Activated B cell treated with CpG ODN at 0.5 μM for 24 hours (primary cell): ENCODE results near the gene PRPH. TPM values are rescaled to one million over a fixed set of nuclear protein-coding genes. Genes with fewer than 3 reads are reported as not detected.
"Not testable (repeated sequence)": the region's sequence is repeated elsewhere in the genome, so short reads cannot be mapped to it uniquely, and the experiment has no call there.

Experiments used
- ATAC-seq: fragments of 200-7000 bp; cut with Tn5 transposase; one replicate; pipeline ENCODE4 v1.10.0; 2021; ENCODE audit warnings: low read depth, mild to moderate bottlenecking, moderate library complexity
- CTCF ChIA-PET: fragments of 350-600 bp; sonication (Branson Sonifier 250); formaldehyde crosslinking; loops from one replicate; lab custom pipeline; 2021; ENCODE audit warnings: antibody characterized with exemption; lab: Charles Lee
- POLR2A ChIA-PET: fragments of 350-600 bp; sonication (Branson Sonifier 250); formaldehyde crosslinking; loops from one replicate; lab custom pipeline; 2021; ENCODE audit warnings: antibody characterized with exemption; lab: Charles Lee
- DNase-seq: peaks from one replicate; pipeline ENCODE4 v3.0.0; 2022
- H3K27ac Mint-ChIP-seq: one replicate; pipeline ENCODE4 v1.8.0; 2020; ENCODE audit warnings: mixed read lengths
- H3K27me3 Mint-ChIP-seq: one replicate; pipeline ENCODE4 v1.8.0; 2021; ENCODE audit warnings: mixed read lengths
- H3K36me3 Mint-ChIP-seq: one replicate; pipeline ENCODE4 v1.8.0; 2021; ENCODE audit warnings: low read depth, mixed read lengths
- H3K4me1 Mint-ChIP-seq: one replicate; pipeline ENCODE4 v1.8.0; 2021; ENCODE audit warnings: mixed read lengths
- H3K4me3 Mint-ChIP-seq: one replicate; pipeline ENCODE4 v1.8.0; 2020; ENCODE audit warnings: mild to moderate bottlenecking, mixed read lengths
- H3K9me3 Mint-ChIP-seq: one replicate; pipeline ENCODE4 v1.8.0; 2020; ENCODE audit warnings: mixed read lengths
- intact Hi-C: fragments of 100-400 bp; cut with micrococcal nuclease; formaldehyde crosslinking; loops from one replicate; pipeline ENCODE4 v1.15.1; 2024
- total RNA-seq: library from RNA; stranded (reverse); gene quantifications from 2 replicates; pipeline ENCODE4 v1.2.3, GENCODE V29; 2022
- TF ChIP-seq, protein P1 (sequence below): fragments of 200-600 bp; IDR thresholded peaks from one replicate; pipeline ENCODE4 v1.8.0; 2022; ENCODE audit warnings: antibody characterized with exemption, mild to moderate bottlenecking

The PRPH gene
- total RNA-seq, 1 donor from 2014 or later: not detected

DNA sequence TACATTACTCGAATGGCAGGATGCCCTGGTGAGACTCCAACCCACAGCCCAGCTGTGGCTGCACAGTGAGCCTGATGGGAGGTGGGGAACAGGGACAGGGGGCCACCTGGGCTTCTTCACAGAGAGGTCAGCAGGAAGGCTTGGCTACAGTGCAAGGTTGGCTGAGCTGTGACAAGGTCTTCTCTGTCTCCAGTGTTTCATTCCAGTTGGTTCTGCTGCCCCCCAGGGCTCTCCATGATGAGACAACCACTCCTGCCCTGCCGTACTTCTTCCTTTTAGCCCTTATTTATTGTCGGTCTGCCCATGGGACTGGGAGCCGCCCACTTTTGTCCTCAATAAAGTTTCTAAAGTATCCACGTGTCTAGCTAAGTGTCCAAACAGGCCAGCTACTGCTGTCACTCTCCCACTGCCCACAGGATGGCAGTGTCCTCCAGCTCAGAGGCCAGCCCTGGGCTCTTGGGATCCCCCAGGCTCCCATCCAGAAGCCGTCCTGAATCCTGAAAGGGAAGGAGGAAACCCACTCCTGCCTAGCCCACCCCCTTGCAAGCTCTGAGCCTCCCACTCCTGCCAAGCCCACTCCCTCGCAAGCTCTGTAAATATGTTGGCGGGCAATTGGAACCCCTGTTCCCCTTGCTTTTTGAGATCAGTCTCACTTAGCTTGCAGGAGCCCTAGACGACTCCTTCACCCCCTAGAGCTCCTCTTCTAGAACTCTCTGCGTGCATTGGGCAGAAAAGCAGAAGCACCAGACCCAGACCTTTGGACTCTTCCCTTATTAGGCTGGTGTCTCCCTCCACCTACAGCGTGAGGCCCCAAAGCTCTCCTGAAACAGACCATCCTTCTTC is 36.7 kb downstream of the PRPH start:
- Mint-ChIP-seq H3K9me3 (no peaks in the 10 kb centered on the region), H3K4me1 (peaks cover 16% of the 10 kb centered on the region), H3K36me3 (no peaks in the 10 kb centered on the region), H3K27me3 (peaks cover 33% of the 10 kb centered on the region), H3K27ac (no peak overlapping the region), H3K4me3 (no peak overlapping the region)
- POLR2A ChIA-PET: interaction anchor here (0.6 kb wide), 1 partner anchor 183 kb away, joined by 6 read pairs; no protein-coding TSS in a partner anchor
- DNase-seq: no peak
- no peak for ATAC-seq
- TF ChIP-seq, protein P1, sequence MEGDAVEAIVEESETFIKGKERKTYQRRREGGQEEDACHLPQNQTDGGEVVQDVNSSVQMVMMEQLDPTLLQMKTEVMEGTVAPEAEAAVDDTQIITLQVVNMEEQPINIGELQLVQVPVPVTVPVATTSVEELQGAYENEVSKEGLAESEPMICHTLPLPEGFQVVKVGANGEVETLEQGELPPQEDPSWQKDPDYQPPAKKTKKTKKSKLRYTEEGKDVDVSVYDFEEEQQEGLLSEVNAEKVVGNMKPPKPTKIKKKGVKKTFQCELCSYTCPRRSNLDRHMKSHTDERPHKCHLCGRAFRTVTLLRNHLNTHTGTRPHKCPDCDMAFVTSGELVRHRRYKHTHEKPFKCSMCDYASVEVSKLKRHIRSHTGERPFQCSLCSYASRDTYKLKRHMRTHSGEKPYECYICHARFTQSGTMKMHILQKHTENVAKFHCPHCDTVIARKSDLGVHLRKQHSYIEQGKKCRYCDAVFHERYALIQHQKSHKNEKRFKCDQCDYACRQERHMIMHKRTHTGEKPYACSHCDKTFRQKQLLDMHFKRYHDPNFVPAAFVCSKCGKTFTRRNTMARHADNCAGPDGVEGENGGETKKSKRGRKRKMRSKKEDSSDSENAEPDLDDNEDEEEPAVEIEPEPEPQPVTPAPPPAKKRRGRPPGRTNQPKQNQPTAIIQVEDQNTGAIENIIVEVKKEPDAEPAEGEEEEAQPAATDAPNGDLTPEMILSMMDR: no peak
- CTCF ChIA-PET: interaction anchor here (0.7 to 8.9 kb wide), 10 partner anchors 9 to 291 kb away, joined by 3 to 59 read pairs (median 8); partner anchors contain the start of genes DNAJC22, PRPF40B and TROAP
- intact Hi-C loops: loop anchor here (2.0 kb wide), 1 partner anchor 15 kb away; the partner anchor contains the start of gene DNAJC22

GRCh38 chr12:49332441-49332861 is 37.5 kb downstream of the PRPH start:
- DNase-seq (no peak), ATAC-seq (no peak)
- H3K4me1 Mint-ChIP-seq: peaks cover 24% of the 10 kb centered on the region
- TF ChIP-seq, protein P1: no peak
- no peak overlapping the region for H3K27ac Mint-ChIP-seq
- no peak overlapping the region for H3K4me3 Mint-ChIP-seq
- peaks cover 39% of the 10 kb centered on the region for H3K27me3 Mint-ChIP-seq
- CTCF ChIA-PET: interaction anchor here (1.2 to 8.9 kb wide), 6 partner anchors 10 to 290 kb away, joined by 4 to 59 read pairs (median 20); partner anchors contain the start of genes DNAJC22, PRPF40B and TROAP
- intact Hi-C loops: loop anchor here (2.0 kb wide), 1 partner anchor 14 kb away; the partner anchor contains the start of gene DNAJC22
- POLR2A ChIA-PET: interaction anchor here (0.6 kb wide), 1 partner anchor 182 kb away, joined by 6 read pairs; no protein-coding TSS in a partner anchor
- H3K36me3 Mint-ChIP-seq: no peaks in the 10 kb centered on the region
- no peaks in the 10 kb centered on the region for H3K9me3 Mint-ChIP-seq

DNA sequence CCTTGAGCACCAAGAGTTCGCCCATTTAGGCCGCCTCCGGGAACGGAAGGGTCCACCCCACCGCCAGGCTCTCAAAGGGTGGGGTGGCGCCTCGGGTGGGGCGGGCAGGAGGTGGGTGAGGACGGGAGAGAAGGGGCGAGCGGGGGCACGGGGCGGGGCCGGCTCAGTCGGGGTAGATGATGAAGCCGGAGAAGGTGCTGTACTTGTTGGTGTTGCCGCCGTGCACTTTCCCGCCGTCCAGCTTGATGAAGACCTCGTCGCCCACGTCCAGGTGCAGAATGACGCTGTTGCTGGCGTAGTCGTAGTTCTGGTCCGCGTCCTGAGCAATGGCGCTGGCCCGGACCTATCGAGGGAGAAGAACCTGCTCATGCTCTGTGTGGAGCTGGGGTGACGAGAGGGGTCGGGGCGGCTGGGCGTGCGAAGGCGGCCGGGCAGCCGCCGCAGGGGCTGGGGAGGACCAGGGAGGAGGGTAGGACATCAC is 38.0 kb downstream of the PRPH start:
- DNase-seq: no peak
- ATAC-seq: no peak
- Mint-ChIP-seq H3K27me3 (peaks cover 44% of the 10 kb centered on the region), H3K36me3 (no peaks in the 10 kb centered on the region), H3K4me3 (peak overlapping the region; percentile 67), H3K9me3 (no peaks in the 10 kb centered on the region), H3K4me1 (peaks cover 29% of the 10 kb centered on the region), H3K27ac (no peak overlapping the region)
- CTCF ChIA-PET: interaction anchor here (1.1 to 8.9 kb wide), 4 partner anchors 10 to 180 kb away, joined by 3 to 59 read pairs (median 30); partner anchors contain the start of gene DNAJC22
- POLR2A ChIA-PET: interaction anchor here (0.6 to 0.7 kb wide), 2 partner anchors 8 to 334 kb away, joined by 8 to 10 read pairs; no protein-coding TSS in a partner anchor
- TF ChIP-seq, protein P1: no peak
- intact Hi-C loops: loop anchor here (2.0 kb wide), 1 partner anchor 14 kb away; the partner anchor contains the start of gene DNAJC22

GRCh38 chr12:49333778-49334177 is 38.8 kb downstream of the PRPH start:
- POLR2A ChIA-PET, H3K9me3 Mint-ChIP-seq, DNase-seq, H3K4me3 Mint-ChIP-seq, H3K27ac Mint-ChIP-seq, ATAC-seq, H3K36me3 Mint-ChIP-seq: not testable (repeated sequence)
- peaks cover 49% of the 10 kb centered on the region for H3K27me3 Mint-ChIP-seq
- CTCF ChIA-PET: interaction anchor here (1.1 to 8.9 kb wide), 5 partner anchors 9 to 179 kb away, joined by 3 to 59 read pairs (median 28); partner anchors contain the start of gene DNAJC22
- intact Hi-C loops: loop anchor here (1.0 to 2.0 kb wide), 2 partner anchors 9 to 13 kb away; partner anchors contain the start of gene DNAJC22
- peaks cover 31% of the 10 kb centered on the region for H3K4me1 Mint-ChIP-seq

DNA sequence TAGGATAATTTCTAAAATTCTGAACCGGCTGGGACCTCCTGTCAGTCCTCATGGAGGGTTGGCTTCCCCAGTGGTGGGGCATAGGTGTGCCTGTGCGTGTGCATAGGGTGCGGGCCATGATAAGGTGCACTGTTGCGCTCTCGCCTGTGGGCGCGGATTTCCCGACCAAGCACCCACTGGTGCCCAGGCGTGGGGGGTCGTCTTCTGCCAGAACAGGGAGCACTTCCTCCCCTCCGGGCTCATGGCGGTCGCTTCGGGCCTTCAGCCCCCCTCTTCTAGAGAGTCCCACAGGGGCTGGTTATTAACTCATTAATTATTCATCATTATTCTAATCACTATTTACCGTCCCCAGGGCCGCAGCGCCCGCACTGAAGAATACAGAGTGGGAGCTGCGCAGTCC is 39.3 kb downstream of the PRPH start:
- TF ChIP-seq, protein P1: no peak
- Mint-ChIP-seq H3K4me1 (peaks cover 31% of the 10 kb centered on the region), H3K9me3 (no peaks in the 10 kb centered on the region), H3K4me3 (no peak overlapping the region), H3K27me3 (peaks cover 50% of the 10 kb centered on the region), H3K27ac (no peak overlapping the region), H3K36me3 (no peaks in the 10 kb centered on the region)
- CTCF ChIA-PET: interaction anchor here (1.1 to 8.9 kb wide), 6 partner anchors 9 to 39 kb away, joined by 3 to 59 read pairs (median 4); partner anchors contain the start of genes DNAJC22 and TROAP
- POLR2A ChIA-PET: interaction anchor here (1.4 kb wide), 1 partner anchor 37 kb away, joined by 3 read pairs; no protein-coding TSS in a partner anchor
- ATAC-seq: no peak
- DNase-seq: no peak
- intact Hi-C loops: loop anchor here (1.0 kb wide), 1 partner anchor 8 kb away; no protein-coding TSS in a partner anchor
